GM12878 (cell line): Measurements from ENCODE around the gene ACTG1. TPM values are rescaled to one million over a fixed set of nuclear protein-coding genes. Genes with fewer than 3 reads are reported as not detected.

Experiments used
- ATAC-seq: fragments of 200-7000 bp; cut with Tn5 transposase; 3 replicates; pipeline ENCODE4 v1.9.1; 2020; ENCODE audit warnings: mild to moderate bottlenecking, moderate library complexity
- BruUV-seq: library from RNA; stranded (reverse); fragments of 400-500 nt; replicated peaks from 2 replicates; lab custom pipeline; 2021; lab: Mats Ljungman, UMichigan
- CTCF ChIA-PET: fragments of 300-600 bp; sonication (Branson Sonifier 250); formaldehyde crosslinking; extraction: SDS; loops from one replicate; lab custom pipeline; 2021; ENCODE audit warnings: inconsistent platforms; lab: Yijun Ruan, JAX
- POLR2A ChIA-PET: fragments of 350-600 bp; formaldehyde crosslinking; extraction: SDS; loops from one replicate; lab custom pipeline; 2021; ENCODE audit warnings: inconsistent platforms; lab: Charles Lee
- RAD21 ChIA-PET: fragments of 300-600 bp; sonication (Branson Sonifier 250); formaldehyde crosslinking; loops from one replicate; lab custom pipeline; 2023; ENCODE audit warnings: antibody characterized with exemption; ENCODE audit not compliant: unreplicated experiment; lab: Charles Lee
- SMC1A ChIA-PET: fragments of 300-600 bp; sonication (Branson Sonifier 250); formaldehyde crosslinking; loops from one replicate; lab custom pipeline; 2023; ENCODE audit not compliant: unreplicated experiment, uncharacterized antibody; lab: Charles Lee
- DNase-seq: peaks from one replicate; pipeline ENCODE4 v3.0.0-alpha.2; 2011; ENCODE audit warnings: low read depth, low spot score
- FAIRE-seq: peaks from 3 replicates; lab custom pipeline; 2011; peaks lifted over from hg19 to GRCh38; lab: Jason Lieb, UNC
- H2AFZ ChIP-seq: 2 replicates; pipeline ENCODE4 v1.6.0; 2011; ENCODE audit warnings: low read depth, low read length, control low read depth; ENCODE audit not compliant: control insufficient read depth
- H3K27ac ChIP-seq: 2 replicates; pipeline ENCODE4 v1.5.1; 2011; ENCODE audit warnings: control low read depth; ENCODE audit not compliant: control insufficient read depth, insufficient read depth
- H3K27me3 ChIP-seq, 2 experiments: replicated peaks in 1 of 2; 2 replicates each; pipeline versions ENCODE4 v1.6.0 to v1.6.1; 2011; ENCODE audit warnings: low read length in 1 of 2; ENCODE audit not compliant: control insufficient read depth in 2 of 2, insufficient read depth in 2 of 2
- H3K36me3 ChIP-seq, 2 experiments: 2 replicates each; pipeline ENCODE4 v1.5.1; 2011; ENCODE audit warnings: low read length in 1 of 2; ENCODE audit not compliant: control insufficient read depth in 2 of 2, insufficient read depth in 2 of 2
- H3K4me1 ChIP-seq: 2 replicates; pipeline ENCODE4 v1.6.1; 2011; ENCODE audit warnings: mild to moderate bottlenecking, low read length, moderate library complexity, mixed read lengths; ENCODE audit not compliant: control insufficient read depth, insufficient read depth
- H3K4me2 ChIP-seq: 2 replicates; pipeline ENCODE4 v1.6.0; 2011; ENCODE audit warnings: control low read depth; ENCODE audit not compliant: control insufficient read depth, insufficient read depth
- H3K4me3 ChIP-seq: fragments of 200-600 bp; sonication (generic); 2 replicates; pipeline ENCODE4 v1.5.1; 2016
- H3K79me2 ChIP-seq: 2 replicates; pipeline ENCODE4 v1.6.0; 2011; ENCODE audit warnings: low read length; ENCODE audit not compliant: control insufficient read depth, insufficient read depth
- H3K9ac ChIP-seq: 2 replicates; pipeline ENCODE4 v1.8.0; 2011; ENCODE audit warnings: low read length, control low read depth, mixed read lengths; ENCODE audit not compliant: control insufficient read depth, insufficient read depth
- H3K9me3 ChIP-seq: replicated peaks from 3 replicates; pipeline ENCODE4 v1.5.1; 2011; ENCODE audit warnings: mild to moderate bottlenecking, low read length; ENCODE audit not compliant: control insufficient read depth, insufficient read depth
- H4K20me1 ChIP-seq: 2 replicates; pipeline ENCODE4 v1.6.0; 2011; ENCODE audit not compliant: control insufficient read depth, insufficient read depth
- IRF4 ChIP-seq: IDR thresholded peaks from 2 replicates; pipeline ENCODE4 v1.6.1; 2011; ENCODE audit warnings: low read depth, low read length
- NR2F1 ChIP-seq: fragments of 450-650 bp; conservative IDR thresholded peaks from 2 replicates; pipeline ENCODE4 v1.6.1; 2017; ENCODE audit warnings: mild to moderate bottlenecking
- TCF12 ChIP-seq: IDR thresholded peaks from 2 replicates; pipeline ENCODE4 v1.6.1; 2011; ENCODE audit warnings: low read depth, mild to moderate bottlenecking, low read length
- WRNIP1 ChIP-seq: IDR thresholded peaks from 2 replicates; pipeline ENCODE4 v1.6.1; 2011; ENCODE audit warnings: low read depth, low read length, improper control_type of control experiment, borderline replicate concordance
- ZNF207 ChIP-seq: fragments of 450-650 bp; IDR thresholded peaks from 2 replicates; pipeline ENCODE4 v1.6.1; 2014; ENCODE audit warnings: antibody characterized with exemption, mild to moderate bottlenecking, borderline replicate concordance
- WGBS: methylation state at CpG from one replicate; pipeline ENCODE4 v1.1.6; 2016; ENCODE audit warnings: low lambda C conversion rate; ENCODE audit not compliant: insufficient replicate concordance, insufficient coverage; ENCODE audit errors: missing lambda C conversion rate; 5-methylcytosine and 5-hydroxymethylcytosine counted together
- in situ Hi-C: fragments of 300-500 bp; cut with MboI; formaldehyde crosslinking; loops from 9 replicates; pipeline ENCODE4 v1.14.3; 2018; ENCODE audit warnings: mixed read lengths
- intact Hi-C: fragments of 100-400 bp; cut with micrococcal nuclease; formaldehyde crosslinking; loops from one replicate; pipeline ENCODE4 v1.14.2; 2022; ENCODE audit not compliant: unreplicated experiment
- polyA plus RNA-seq, 11 experiments: library from polyadenylated mRNA; depleted of rRNA in 4 of 11; unstranded in 6 of 11; stranded (reverse) in 5 of 11; fragments of >200 nt; fragmentation: Nextera tagmentation in 4 of 11; fragmentation: Illumina TruSeq in 1 of 11; extraction: Ambion mirVana in 4 of 11; extraction: Trizol in 1 of 11; gene quantifications; 1 replicate in 1 of 11; 2 replicates in 10 of 11; pipeline versions ENCODE4 v1.2.1 to v1.2.3, GENCODE V29; 2011 to 2016; ENCODE audit warnings: inconsistent platforms in 2 of 11, missing spikeins in 2 of 11, low read depth in 1 of 11
- total RNA-seq, 4 experiments: library from RNA; depleted of rRNA in 3 of 4; stranded (reverse); fragments of >200 nt in 3 of 4; fragmentation: Illumina TruSeq in 1 of 4; extraction: Trizol in 1 of 4; gene quantifications; 2 replicates each; pipeline versions ENCODE4 v1.2.1 to v1.2.3, GENCODE V29; 2013 to 2021

The ACTG1 gene
- total and polyA plus RNA-seq, 10 of the 15 experiments (the other 5 are each of a cell fraction or from before 2014, with no cell fraction given) = 810 to 6,105 (median 3,650) TPM

DNA sequence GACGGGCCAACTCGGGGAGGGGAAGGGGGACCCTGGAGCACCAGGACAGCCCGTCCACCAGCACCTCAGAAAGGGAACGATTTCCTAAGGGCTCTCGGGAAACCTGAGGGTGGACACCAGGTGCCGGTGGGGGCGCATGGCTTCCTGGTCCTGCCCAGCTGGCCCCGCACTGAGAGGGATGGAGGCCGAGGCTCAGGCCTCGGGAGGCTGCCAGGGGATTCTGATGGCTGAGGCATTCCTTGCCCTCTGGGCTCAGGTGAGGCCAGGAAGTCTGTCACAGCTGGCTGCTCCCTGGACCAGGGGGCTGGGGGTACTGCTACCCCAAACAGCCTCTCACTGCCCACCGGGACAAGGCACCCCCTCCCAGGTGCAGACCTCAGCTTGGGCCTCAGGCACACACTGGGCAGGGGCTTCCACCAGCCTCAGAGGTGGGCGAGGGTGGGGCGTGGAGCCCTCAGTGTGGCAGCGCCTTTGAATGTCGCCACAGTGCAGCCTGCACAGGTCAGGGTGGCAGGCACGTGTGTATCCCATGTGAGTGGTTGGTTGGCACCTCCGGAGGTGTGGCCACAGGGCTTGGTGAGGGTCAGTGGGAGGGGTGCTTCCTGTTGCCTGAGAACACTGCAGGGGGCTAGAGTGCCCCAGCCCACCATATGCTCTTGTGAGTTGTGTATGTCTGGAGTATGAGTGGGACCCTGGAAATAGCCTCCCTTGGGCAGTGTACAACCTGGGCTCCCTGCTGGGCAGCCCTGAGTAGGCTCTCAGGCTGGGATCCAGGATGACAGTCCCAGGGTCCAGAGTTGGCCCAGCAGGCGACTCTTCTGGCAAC is 11.7 kb upstream of the ACTG1 start:
- POLR2A ChIA-PET = no interaction called here
- no peak for FAIRE-seq
- no peak for ATAC-seq
- Histone ChIP-seq H3K9me3 (no peaks in the 10 kb centered on the region), H2AFZ (no peak overlapping the region), H3K27ac (no peak overlapping the region), H3K4me1 (peaks cover 10% of the 10 kb centered on the region), H3K4me2 (no peak overlapping the region), H3K4me3 (no peak overlapping the region), H3K36me3 (no peaks in the 10 kb centered on the region), H3K9ac (no peak overlapping the region), H3K27me3 (no peaks in the 10 kb centered on the region), H3K79me2 (peaks cover 5% of the 10 kb centered on the region; the same call in 1 of the 2 replicates), H4K20me1 (no peaks in the 10 kb centered on the region)
- CTCF ChIA-PET = interaction anchor here (1.3 kb wide), 1 partner anchor 77 kb away, joined by 4 read pairs; no protein-coding TSS in a partner anchor
- RAD21 ChIA-PET = no interaction called here
- in situ Hi-C loops (no loop called here), intact Hi-C loops (no loop called here)
- 61% methylated on average over 17 of the region's 18 CpGs for WGBS
- no TSS peak for BruUV-seq
- no peak for DNase-seq
- TF ChIP-seq NR2F1 (no peak), ZNF207 (no peak), TCF12 (no peak), IRF4 (no peak), WRNIP1 (no peak)
- SMC1A ChIA-PET = no interaction called here
